SJCRH30 (cell line): ENCODE results near the gene LDB3. TPM values are rescaled to one million over a fixed set of nuclear protein-coding genes. Genes with fewer than 3 reads are reported as not detected.

Experiments used
- DNase-seq, 2 experiments: peaks; one replicate each; pipeline ENCODE4 v3.0.0-alpha.2; 2015 to 2020
- H3K27ac ChIP-seq: fragments of 250-450 bp; sonication (Bioruptor Pico); 2 replicates; pipeline ENCODE4 v1.5.1; 2020; ENCODE audit warnings: mild to moderate bottlenecking, moderate library complexity
- H3K27me3 ChIP-seq: fragments of 250-450 bp; sonication (Bioruptor Pico); 2 replicates; pipeline ENCODE4 v1.5.1; 2020; ENCODE audit warnings: mild to moderate bottlenecking, moderate library complexity
- H3K36me3 ChIP-seq: fragments of 250-450 bp; sonication (Bioruptor Pico); 2 replicates; pipeline ENCODE4 v1.5.1; 2020; ENCODE audit warnings: mild to moderate bottlenecking, moderate library complexity
- H3K4me1 ChIP-seq: fragments of 250-450 bp; sonication (Bioruptor Pico); 2 replicates; pipeline ENCODE4 v1.5.1; 2020; ENCODE audit warnings: mild to moderate bottlenecking, moderate library complexity
- H3K4me3 ChIP-seq: fragments of 250-450 bp; sonication (Bioruptor Pico); 2 replicates; pipeline ENCODE4 v1.5.1; 2020; ENCODE audit warnings: mild to moderate bottlenecking, moderate library complexity
- H3K9me3 ChIP-seq: fragments of 250-450 bp; sonication (Bioruptor Pico); replicated peaks from 2 replicates; pipeline ENCODE4 v1.5.1; 2020; ENCODE audit warnings: mild to moderate bottlenecking, moderate library complexity
- total RNA-seq: library from RNA; depleted of rRNA; stranded (reverse); fragments of >200 nt; shearing (Covaris generic); gene quantifications from 2 replicates; pipeline ENCODE4 v1.2.3, GENCODE V29; 2014

LDB3 gene
- total RNA-seq, 1 experiment from 2014 or later, result 0.59 TPM

- no peaks in the 10 kb centered on the region for H3K27me3 ChIP-seq
- H3K9me3 ChIP-seq, result no peaks in the 10 kb centered on the region
- H3K4me1 ChIP-seq, result peaks cover 8% of the 10 kb centered on the region; the same call in 1 of the 2 replicates
- no peak for DNase-seq
- H3K27ac ChIP-seq, result no peak overlapping the region
- H3K4me3 ChIP-seq, result no peak overlapping the region
- H3K36me3 ChIP-seq, result no peaks in the 10 kb centered on the region
These were observed 14.4 kb downstream of the LDB3 start for GRCh38 chr10:86682675-86683074.

- Histone ChIP-seq H3K4me3 (no peak overlapping the region), H3K9me3 (no peaks in the 10 kb centered on the region), H3K36me3 (no peaks in the 10 kb centered on the region), H3K27me3 (no peaks in the 10 kb centered on the region), H3K27ac (no peak overlapping the region), H3K4me1 (peaks cover 14% of the 10 kb centered on the region; the same call in 1 of the 2 replicates)
- peak; percentile 68 to 78 for DNase-seq
These were observed 16.2 kb downstream of the LDB3 start for GRCh38 chr10:86684331-86685097.

GRCh38 chr10:86685416-86685815 is 17.1 kb downstream of the LDB3 start:
- Histone ChIP-seq H3K27me3 (no peaks in the 10 kb centered on the region), H3K27ac (no peak overlapping the region), H3K4me3 (no peak overlapping the region), H3K36me3 (no peaks in the 10 kb centered on the region), H3K9me3 (no peaks in the 10 kb centered on the region), H3K4me1 (peaks cover 14% of the 10 kb centered on the region; the same call in 1 of the 2 replicates)
- DNase-seq, result no peak

- H3K4me3 ChIP-seq, result no peak overlapping the region
- H3K4me1 ChIP-seq, result peaks cover 14% of the 10 kb centered on the region; the same call in 1 of the 2 replicates
- no peaks in the 10 kb centered on the region for H3K36me3 ChIP-seq
- no peak for DNase-seq
- H3K27ac ChIP-seq, result no peak overlapping the region
- H3K27me3 ChIP-seq, result no peaks in the 10 kb centered on the region
- no peaks in the 10 kb centered on the region for H3K9me3 ChIP-seq
These were observed 17.8 kb downstream of the LDB3 start for GRCh38 chr10:86685893-86686632.

- no peaks in the 10 kb centered on the region for H3K27me3 ChIP-seq
- no peaks in the 10 kb centered on the region for H3K36me3 ChIP-seq
- H3K4me1 ChIP-seq, result peaks cover 14% of the 10 kb centered on the region; the same call in 1 of the 2 replicates
- H3K9me3 ChIP-seq, result no peaks in the 10 kb centered on the region
- no peak overlapping the region for H3K4me3 ChIP-seq
- DNase-seq, result peak; percentile 25 to 43
- H3K27ac ChIP-seq, result no peak overlapping the region
These were observed 18.7 kb downstream of the LDB3 start for GRCh38 chr10:86686972-86687371.

- DNase-seq, result no peak
- H3K9me3 ChIP-seq, result no peaks in the 10 kb centered on the region
- peaks cover 14% of the 10 kb centered on the region; the same call in 1 of the 2 replicates for H3K4me1 ChIP-seq
- H3K27ac ChIP-seq, result no peak overlapping the region
- no peaks in the 10 kb centered on the region for H3K36me3 ChIP-seq
- no peak overlapping the region for H3K4me3 ChIP-seq
- no peaks in the 10 kb centered on the region for H3K27me3 ChIP-seq
These were observed 19.4 kb downstream of the LDB3 start for GRCh38 chr10:86687750-86688149.

GRCh38 chr10:86688398-86688921 is 20.1 kb downstream of the LDB3 start:
- peak; percentile 50 to 73 for DNase-seq
- H3K4me1 ChIP-seq, result peaks cover 14% of the 10 kb centered on the region; the same call in 1 of the 2 replicates
- H3K9me3 ChIP-seq, result no peaks in the 10 kb centered on the region
- no peaks in the 10 kb centered on the region for H3K27me3 ChIP-seq
- no peak overlapping the region for H3K27ac ChIP-seq
- no peaks in the 10 kb centered on the region for H3K36me3 ChIP-seq
- H3K4me3 ChIP-seq, result no peak overlapping the region

GRCh38 chr10:86689146-86689545 is 20.8 kb downstream of the LDB3 start:
- no peak for DNase-seq
- Histone ChIP-seq H3K36me3 (no peaks in the 10 kb centered on the region), H3K27ac (no peak overlapping the region), H3K4me1 (peaks cover 14% of the 10 kb centered on the region), H3K4me3 (no peak overlapping the region), H3K27me3 (no peaks in the 10 kb centered on the region), H3K9me3 (no peaks in the 10 kb centered on the region)

GRCh38 chr10:86690231-86690630 is 21.9 kb downstream of the LDB3 start:
- no peak for DNase-seq
- H3K4me1 ChIP-seq, result peaks cover 10% of the 10 kb centered on the region
- no peak overlapping the region for H3K27ac ChIP-seq
- no peaks in the 10 kb centered on the region for H3K9me3 ChIP-seq
- H3K27me3 ChIP-seq, result no peaks in the 10 kb centered on the region
- H3K4me3 ChIP-seq, result no peak overlapping the region
- no peaks in the 10 kb centered on the region for H3K36me3 ChIP-seq

- no peaks in the 10 kb centered on the region for H3K36me3 ChIP-seq
- peaks cover 10% of the 10 kb centered on the region for H3K4me1 ChIP-seq
- no peak for DNase-seq
- no peak overlapping the region for H3K4me3 ChIP-seq
- H3K27me3 ChIP-seq, result no peaks in the 10 kb centered on the region
- no peak overlapping the region for H3K27ac ChIP-seq
- no peaks in the 10 kb centered on the region for H3K9me3 ChIP-seq
These were observed 22.4 kb downstream of the LDB3 start for GRCh38 chr10:86690657-86691084.

- Histone ChIP-seq H3K4me1 (peaks cover 10% of the 10 kb centered on the region), H3K4me3 (no peak overlapping the region), H3K36me3 (no peaks in the 10 kb centered on the region), H3K27me3 (no peaks in the 10 kb centered on the region), H3K27ac (no peak overlapping the region), H3K9me3 (no peaks in the 10 kb centered on the region)
- DNase-seq, result no peak
These were observed 23.2 kb downstream of the LDB3 start for GRCh38 chr10:86691333-86692022.

GRCh38 chr10:86692023-86692514 is 23.8 kb downstream of the LDB3 start:
- Histone ChIP-seq H3K27me3 (no peaks in the 10 kb centered on the region), H3K9me3 (no peaks in the 10 kb centered on the region), H3K27ac (no peak overlapping the region), H3K4me3 (no peak overlapping the region), H3K36me3 (no peaks in the 10 kb centered on the region), H3K4me1 (peaks cover 10% of the 10 kb centered on the region)
- DNase-seq, result no peak

- Histone ChIP-seq H3K4me1 (peaks cover 6% of the 10 kb centered on the region), H3K27ac (no peak overlapping the region), H3K4me3 (no peak overlapping the region), H3K27me3 (no peaks in the 10 kb centered on the region), H3K9me3 (no peaks in the 10 kb centered on the region), H3K36me3 (no peaks in the 10 kb centered on the region)
- no peak for DNase-seq
These were observed 24.4 kb downstream of the LDB3 start for GRCh38 chr10:86692664-86693063.

GRCh38 chr10:86693275-86693674 is 25.0 kb downstream of the LDB3 start:
- no peaks in the 10 kb centered on the region for H3K27me3 ChIP-seq
- DNase-seq, result no peak
- H3K9me3 ChIP-seq, result no peaks in the 10 kb centered on the region
- H3K4me3 ChIP-seq, result no peak overlapping the region
- no peaks in the 10 kb centered on the region for H3K36me3 ChIP-seq
- peaks cover 3% of the 10 kb centered on the region; the same call in 1 of the 2 replicates for H3K4me1 ChIP-seq
- no peak overlapping the region for H3K27ac ChIP-seq
